Memory B cell (primary cell): ENCODE measurements around the gene SHCBP1L.

Experiments
- ATAC-seq: fragments of 150-1000 bp; cut with Tn5 transposase; 2 replicates; pipeline ENCODE4 v1.10.0; 2021; ENCODE audit warnings: low read depth, mild to moderate bottlenecking, moderate library complexity
- DNase-seq, 2 donors: peaks; one replicate each; pipeline ENCODE4 v3.0.0; 2022; ENCODE audit warnings: low spot score in 2 of 2
- H3K27ac Mint-ChIP-seq: one replicate; pipeline ENCODE4 v1.8.0; 2022; ENCODE audit warnings: mild to moderate bottlenecking, moderate library complexity, mixed read lengths
- H3K27me3 Mint-ChIP-seq: one replicate; pipeline ENCODE4 v1.8.0; 2022; ENCODE audit warnings: mixed read lengths
- H3K36me3 Mint-ChIP-seq: one replicate; pipeline ENCODE4 v1.8.0; 2022; ENCODE audit warnings: mild to moderate bottlenecking, mixed read lengths
- H3K4me1 Mint-ChIP-seq: one replicate; pipeline ENCODE4 v1.8.0; 2022; ENCODE audit warnings: mixed read lengths
- H3K4me3 Mint-ChIP-seq: one replicate; pipeline ENCODE4 v1.8.0; 2022; ENCODE audit warnings: mild to moderate bottlenecking, moderate library complexity, mixed read lengths
- H3K9me3 Mint-ChIP-seq: one replicate; pipeline ENCODE4 v1.8.0; 2022; ENCODE audit warnings: mixed read lengths

The SHCBP1L gene

DNA sequence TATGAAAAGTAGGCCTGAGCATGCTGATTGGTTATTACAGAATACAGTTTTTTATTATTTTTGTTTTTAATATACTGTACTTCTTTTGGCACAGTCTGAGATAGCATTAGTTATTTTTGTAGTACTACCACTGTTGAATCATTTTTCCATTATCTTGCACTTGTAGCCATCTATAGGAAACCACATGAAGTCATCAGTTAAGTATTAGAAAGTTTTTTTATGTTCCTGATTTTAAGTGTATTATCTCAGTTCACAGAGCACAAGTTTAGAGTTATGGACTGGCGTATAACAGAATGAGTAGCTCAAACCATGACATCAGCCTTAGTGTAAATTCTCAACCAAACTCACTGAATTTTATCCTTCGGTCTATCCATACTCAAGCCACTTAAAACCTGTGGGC lies 91.0 kb downstream of the SHCBP1L start:
- ATAC-seq = no peak
- Mint-ChIP-seq H3K27me3 (no peaks in the 10 kb centered on the region), H3K27ac (no peak overlapping the region)

GRCh38 chr1:182860658-182861057 lies 92.3 kb downstream of the SHCBP1L start:
- Mint-ChIP-seq H3K27me3 (no peaks in the 10 kb centered on the region), H3K9me3 (no peaks in the 10 kb centered on the region), H3K27ac (no peak overlapping the region), H3K36me3 (peaks cover 35% of the 10 kb centered on the region), H3K4me3 (no peak overlapping the region), H3K4me1 (no peaks in the 10 kb centered on the region)
- DNase-seq (no peak), ATAC-seq (no peak)

More for the DNA sequence above, 91.0 kb downstream of the SHCBP1L start:
- DNase-seq = no peak
- Mint-ChIP-seq H3K4me1 (no peaks in the 10 kb centered on the region), H3K9me3 (no peaks in the 10 kb centered on the region), H3K36me3 (peaks cover 41% of the 10 kb centered on the region), H3K4me3 (no peak overlapping the region)

DNA sequence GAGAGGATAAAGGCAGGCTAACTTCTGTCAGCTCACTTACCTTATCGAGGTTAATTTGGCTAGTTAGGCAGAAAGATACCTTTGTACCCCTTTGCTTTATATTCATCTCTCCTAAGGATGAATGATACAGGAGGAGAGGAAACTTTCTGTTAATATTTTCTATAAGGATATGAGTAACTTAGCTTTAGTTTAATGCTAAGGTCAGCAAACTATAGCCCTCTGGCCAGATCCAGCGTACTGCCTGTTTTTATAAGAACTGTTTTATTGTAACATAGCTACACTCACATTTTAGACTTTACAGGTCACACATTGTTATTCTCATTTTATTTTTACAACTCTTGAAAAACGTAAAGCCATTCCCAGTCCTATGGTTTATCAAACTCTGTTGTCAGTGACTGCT lies 95.8 kb downstream of the SHCBP1L start:
- Mint-ChIP-seq H3K4me3 (no peak overlapping the region), H3K27me3 (no peaks in the 10 kb centered on the region), H3K4me1 (no peaks in the 10 kb centered on the region), H3K27ac (no peak overlapping the region), H3K9me3 (no peaks in the 10 kb centered on the region), H3K36me3 (peaks cover 22% of the 10 kb centered on the region)
- no peak for ATAC-seq
- DNase-seq = no peak

- Mint-ChIP-seq H3K9me3 (no peaks in the 10 kb centered on the region), H3K27ac (no peak overlapping the region), H3K4me1 (no peaks in the 10 kb centered on the region), H3K36me3 (peaks cover 20% of the 10 kb centered on the region), H3K4me3 (no peak overlapping the region), H3K27me3 (no peaks in the 10 kb centered on the region)
- ATAC-seq (no peak), DNase-seq (no peak)
Observed at GRCh38 chr1:182855911-182856310, 97.1 kb downstream of the SHCBP1L start.

DNA sequence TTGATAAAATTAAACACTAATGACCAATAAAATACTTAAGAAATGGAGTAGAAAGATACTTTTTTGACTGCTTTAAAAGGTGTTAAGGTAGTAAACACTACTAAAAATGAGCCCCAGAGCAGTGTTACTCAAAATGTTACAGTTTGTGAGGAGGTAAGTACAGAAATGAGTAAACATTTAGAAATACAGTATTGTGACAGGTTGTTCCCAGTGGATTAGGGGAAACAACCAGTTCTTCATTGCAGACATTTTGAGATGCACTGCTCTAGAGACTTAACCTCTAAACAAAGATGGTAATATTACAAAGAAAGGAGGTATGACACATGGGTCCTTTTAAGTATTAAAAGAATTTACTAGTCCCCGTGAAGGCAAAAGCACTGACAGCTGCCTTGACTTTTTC lies 101.1 kb downstream of the SHCBP1L start:
- ATAC-seq (no peak), DNase-seq (no peak)
- Mint-ChIP-seq H3K4me3 (no peak overlapping the region), H3K4me1 (peaks cover 13% of the 10 kb centered on the region), H3K9me3 (no peaks in the 10 kb centered on the region), H3K27ac (no peak overlapping the region), H3K36me3 (peaks cover 34% of the 10 kb centered on the region), H3K27me3 (no peaks in the 10 kb centered on the region)

DNA sequence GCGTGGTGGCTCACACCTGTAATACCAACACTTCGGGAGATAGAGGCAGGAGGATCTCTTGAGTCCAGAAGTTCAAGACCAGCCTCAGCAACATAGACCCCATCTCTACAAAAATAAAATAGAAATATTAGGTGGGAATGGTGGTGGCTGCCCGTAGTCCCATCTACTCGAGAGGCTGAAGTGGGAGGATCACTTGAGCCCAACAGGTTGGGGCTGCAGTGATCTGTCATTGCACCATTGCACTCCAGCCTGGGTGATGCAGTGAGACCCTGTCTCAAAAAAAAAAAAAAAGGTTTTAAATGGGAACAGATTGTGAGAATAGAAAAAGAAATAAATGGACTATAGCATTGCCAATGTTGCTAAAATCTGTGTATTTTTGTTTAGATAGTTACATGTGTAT lies 102.6 kb downstream of the SHCBP1L start:
- H3K9me3 Mint-ChIP-seq = no peaks in the 10 kb centered on the region
- DNase-seq = no peak
- no peak overlapping the region for H3K4me3 Mint-ChIP-seq
- H3K27ac Mint-ChIP-seq = no peak overlapping the region
- peaks cover 15% of the 10 kb centered on the region for H3K4me1 Mint-ChIP-seq
- peaks cover 36% of the 10 kb centered on the region for H3K36me3 Mint-ChIP-seq
- no peak for ATAC-seq
- no peaks in the 10 kb centered on the region for H3K27me3 Mint-ChIP-seq
